ENCODE measurements around the gene PCOLCE2.

GRCh38 chr3:142896201-142896755, 7.4 kb upstream of the PCOLCE2 start:
- TF ChIP-seq SIN3A (IDR thresholded peaks at IDR 0.05; ENCODE audit: borderline replicate concordance, insufficient read depth, low read depth, low read length) = no peak
- TF ChIP-seq, protein P1, sequence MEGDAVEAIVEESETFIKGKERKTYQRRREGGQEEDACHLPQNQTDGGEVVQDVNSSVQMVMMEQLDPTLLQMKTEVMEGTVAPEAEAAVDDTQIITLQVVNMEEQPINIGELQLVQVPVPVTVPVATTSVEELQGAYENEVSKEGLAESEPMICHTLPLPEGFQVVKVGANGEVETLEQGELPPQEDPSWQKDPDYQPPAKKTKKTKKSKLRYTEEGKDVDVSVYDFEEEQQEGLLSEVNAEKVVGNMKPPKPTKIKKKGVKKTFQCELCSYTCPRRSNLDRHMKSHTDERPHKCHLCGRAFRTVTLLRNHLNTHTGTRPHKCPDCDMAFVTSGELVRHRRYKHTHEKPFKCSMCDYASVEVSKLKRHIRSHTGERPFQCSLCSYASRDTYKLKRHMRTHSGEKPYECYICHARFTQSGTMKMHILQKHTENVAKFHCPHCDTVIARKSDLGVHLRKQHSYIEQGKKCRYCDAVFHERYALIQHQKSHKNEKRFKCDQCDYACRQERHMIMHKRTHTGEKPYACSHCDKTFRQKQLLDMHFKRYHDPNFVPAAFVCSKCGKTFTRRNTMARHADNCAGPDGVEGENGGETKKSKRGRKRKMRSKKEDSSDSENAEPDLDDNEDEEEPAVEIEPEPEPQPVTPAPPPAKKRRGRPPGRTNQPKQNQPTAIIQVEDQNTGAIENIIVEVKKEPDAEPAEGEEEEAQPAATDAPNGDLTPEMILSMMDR (IDR thresholded peaks at IDR 0.05) = no peak
